Measurements from ENCODE around the gene SCGB1A1.

The SCGB1A1 gene

GRCh38 chr11:62410972-62411371 is 7.9 kb upstream of the SCGB1A1 start:
- DNase-seq (ENCODE audit: low read depth in 1 of 2, low spot score in 1 of 2) = no peak
- Histone ChIP-seq H3K27me3 (ENCODE audit: insufficient read depth, poor library complexity, severe bottlenecking) (no peaks in the 10 kb centered on the region), H3K27ac (replicated peaks) (no peak overlapping the region), H3K4me3 (replicated peaks; ENCODE audit: insufficient read depth, low read length) (no peak overlapping the region)
- TF ChIP-seq GABPA (IDR thresholded peaks at IDR 0.05; ENCODE audit: low read depth) (no peak), CTCF (IDR thresholded peaks at IDR 0.05; ENCODE audit: insufficient read depth, low read length) (no peak), SPI1 (IDR thresholded peaks at IDR 0.05; ENCODE audit: borderline replicate concordance, low read depth) (no peak), POLR2AphosphoS5 (IDR thresholded peaks at IDR 0.05; ENCODE audit: low read depth) (no peak), REST (IDR thresholded peaks at IDR 0.05; ENCODE audit: insufficient replicate concordance, low read depth) (no peak)

- Histone ChIP-seq H3K27ac (replicated peaks) (no peak overlapping the region), H3K4me3 (replicated peaks; ENCODE audit: insufficient read depth, low read length) (no peak overlapping the region), H3K27me3 (ENCODE audit: insufficient read depth, poor library complexity, severe bottlenecking) (no peaks in the 10 kb centered on the region)
- DNase-seq (ENCODE audit: low read depth in 1 of 2, low spot score in 1 of 2) = no peak
- TF ChIP-seq REST (IDR thresholded peaks at IDR 0.05; ENCODE audit: insufficient replicate concordance, low read depth) (no peak), POLR2AphosphoS5 (IDR thresholded peaks at IDR 0.05; ENCODE audit: low read depth) (no peak), CTCF (IDR thresholded peaks at IDR 0.05; ENCODE audit: insufficient read depth, low read length) (no peak), GABPA (IDR thresholded peaks at IDR 0.05; ENCODE audit: low read depth) (no peak), SPI1 (IDR thresholded peaks at IDR 0.05; ENCODE audit: borderline replicate concordance, low read depth) (no peak)
Observed at GRCh38 chr11:62411524-62411923, 7.3 kb upstream of the SCGB1A1 start.

- Histone ChIP-seq H3K27ac (replicated peaks) (no peak overlapping the region), H3K4me3 (replicated peaks; ENCODE audit: insufficient read depth, low read length) (no peak overlapping the region)
- no peak for TF ChIP-seq GABPA (IDR thresholded peaks at IDR 0.05; ENCODE audit: low read depth)
- no peak for TF ChIP-seq SPI1 (IDR thresholded peaks at IDR 0.05; ENCODE audit: borderline replicate concordance, low read depth)
- TF ChIP-seq REST (IDR thresholded peaks at IDR 0.05; ENCODE audit: insufficient replicate concordance, low read depth) = no peak
- no peak for TF ChIP-seq CTCF (IDR thresholded peaks at IDR 0.05; ENCODE audit: insufficient read depth, low read length)
- no peak for TF ChIP-seq POLR2AphosphoS5 (IDR thresholded peaks at IDR 0.05; ENCODE audit: low read depth)
Observed at GRCh38 chr11:62413060-62413696, 5.7 kb upstream of the SCGB1A1 start.

More at GRCh38 chr11:62413060-62413696, 5.7 kb upstream of the SCGB1A1 start:
- H3K27me3 ChIP-seq (ENCODE audit: insufficient read depth, poor library complexity, severe bottlenecking) = no peaks in the 10 kb centered on the region
- no peak for DNase-seq (ENCODE audit: low read depth in 1 of 2, low spot score in 1 of 2)
